Lower leg skin (tissue), 4 donors: ENCODE results near the gene ADAMTS17. TPM values are rescaled to one million over a fixed set of nuclear protein-coding genes. Genes with fewer than 3 reads are reported as not detected.

ENCODE experiments used
- DNase-seq, 2 donors: peaks; one replicate each; pipeline ENCODE4 v3.0.0-alpha.2; 2019; ENCODE audit warnings: low spot score in 2 of 2
- H3K4me3 ChIP-seq: fragments of 200-600 bp; sonication (generic); 2 replicates; pipeline ENCODE4 v1.5.1; 2017; ENCODE audit warnings: mild to moderate bottlenecking, low read depth; ENCODE audit not compliant: poor library complexity, severe bottlenecking
- POLR2A ChIP-seq, 2 donors: fragments of 450-650 bp; IDR thresholded peaks; one replicate each; pipeline ENCODE4 v1.6.1; 2016 to 2017; ENCODE audit warnings: antibody characterized with exemption in 2 of 2, mild to moderate bottlenecking in 1 of 2, moderate library complexity in 1 of 2
- WGBS, 2 donors: methylation state at CpG; one replicate each; pipeline ENCODE4 v1.1.5; 2018; 5-methylcytosine and 5-hydroxymethylcytosine counted together
- intact Hi-C: fragments of 100-400 bp; cut with DNase I; formaldehyde crosslinking; loops from one replicate; pipeline ENCODE4 v1.15.0; 2023; ENCODE audit warnings: low total_unique reads
- total RNA-seq, 4 donors: library from RNA; depleted of rRNA; stranded (reverse); fragments of >200 nt; gene quantifications; one replicate each; pipeline ENCODE4 v1.1.0, GENCODE V29; 2016
- TF ChIP-seq, protein P1 (sequence below), 3 donors: fragments of 450-650 bp; IDR thresholded peaks; one replicate each; pipeline ENCODE4 v1.5.1; 2016; ENCODE audit warnings: antibody characterized with exemption in 3 of 3, mild to moderate bottlenecking in 3 of 3, moderate library complexity in 2 of 3

The ADAMTS17 gene
- total RNA-seq, 4 donors from 2014 or later = 3.5 to 7.8 (median 3.9) TPM

DNA sequence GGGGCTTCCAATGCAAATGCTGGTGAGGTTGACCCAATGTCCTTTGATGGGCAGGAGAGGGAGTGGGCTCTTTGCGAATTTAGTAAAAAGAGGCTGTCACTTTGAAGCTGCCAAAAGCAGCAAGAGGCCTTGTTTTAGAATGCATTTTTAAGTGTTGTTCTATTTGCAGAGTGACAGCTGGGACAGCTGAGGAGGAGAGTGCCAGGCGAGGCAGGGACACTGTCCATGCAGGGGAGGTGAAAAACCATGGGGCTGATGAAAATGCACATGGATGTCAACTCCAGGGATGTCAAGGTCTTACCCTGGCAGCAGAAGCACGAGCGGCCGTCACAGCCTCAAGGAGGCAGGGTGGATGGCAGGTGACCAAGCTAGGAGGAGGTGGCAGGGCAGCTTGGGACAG is 279.8 kb downstream of the ADAMTS17 start:
- WGBS, 2 donors = 71 to 91% methylated on average over 5 of the region's 5 CpGs
- TF ChIP-seq, protein P1, sequence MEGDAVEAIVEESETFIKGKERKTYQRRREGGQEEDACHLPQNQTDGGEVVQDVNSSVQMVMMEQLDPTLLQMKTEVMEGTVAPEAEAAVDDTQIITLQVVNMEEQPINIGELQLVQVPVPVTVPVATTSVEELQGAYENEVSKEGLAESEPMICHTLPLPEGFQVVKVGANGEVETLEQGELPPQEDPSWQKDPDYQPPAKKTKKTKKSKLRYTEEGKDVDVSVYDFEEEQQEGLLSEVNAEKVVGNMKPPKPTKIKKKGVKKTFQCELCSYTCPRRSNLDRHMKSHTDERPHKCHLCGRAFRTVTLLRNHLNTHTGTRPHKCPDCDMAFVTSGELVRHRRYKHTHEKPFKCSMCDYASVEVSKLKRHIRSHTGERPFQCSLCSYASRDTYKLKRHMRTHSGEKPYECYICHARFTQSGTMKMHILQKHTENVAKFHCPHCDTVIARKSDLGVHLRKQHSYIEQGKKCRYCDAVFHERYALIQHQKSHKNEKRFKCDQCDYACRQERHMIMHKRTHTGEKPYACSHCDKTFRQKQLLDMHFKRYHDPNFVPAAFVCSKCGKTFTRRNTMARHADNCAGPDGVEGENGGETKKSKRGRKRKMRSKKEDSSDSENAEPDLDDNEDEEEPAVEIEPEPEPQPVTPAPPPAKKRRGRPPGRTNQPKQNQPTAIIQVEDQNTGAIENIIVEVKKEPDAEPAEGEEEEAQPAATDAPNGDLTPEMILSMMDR (IDR thresholded peaks at IDR 0.05) = no peak
- no peak for TF ChIP-seq POLR2A (IDR thresholded peaks at IDR 0.05)
- no peak for DNase-seq
- intact Hi-C loops = no loop called here
- H3K4me3 ChIP-seq = no peak overlapping the region

DNA sequence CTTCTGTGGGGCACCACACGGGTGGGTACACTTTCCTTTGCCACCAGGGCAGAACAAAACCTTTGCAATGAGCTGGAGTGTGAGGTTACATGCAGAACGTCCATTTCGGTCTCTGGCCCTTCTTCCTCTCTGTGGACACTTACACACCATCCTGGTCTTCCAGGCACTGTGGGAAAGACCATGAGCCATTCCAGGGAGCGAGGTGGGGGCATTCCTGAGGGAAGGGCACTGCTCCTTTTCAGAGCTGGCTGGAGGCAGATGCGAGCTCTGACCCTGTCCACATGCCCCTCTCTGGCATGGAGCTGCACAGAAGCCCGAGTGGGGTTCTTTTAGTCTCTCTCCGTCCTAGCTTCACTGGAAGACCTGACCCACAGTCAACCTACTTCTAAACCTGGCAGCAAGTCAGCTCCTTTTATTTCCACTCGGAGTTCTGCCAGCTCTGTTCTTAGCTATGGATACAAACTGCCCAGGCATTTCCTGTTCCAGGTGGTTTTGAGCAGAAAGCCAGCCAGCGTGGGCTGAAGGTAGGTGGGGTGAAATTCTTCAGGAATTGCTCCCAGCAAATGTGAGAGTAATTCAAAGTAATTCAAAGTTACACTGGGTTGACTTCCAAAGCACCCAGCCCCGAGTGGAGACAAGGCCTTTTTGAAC is 281.4 kb downstream of the ADAMTS17 start:
- WGBS, 2 donors = 53 to 58% methylated on average over 10 of the region's 10 CpGs
- TF ChIP-seq, protein P1 (IDR thresholded peaks at IDR 0.05) = no peak
- no peak for TF ChIP-seq POLR2A (IDR thresholded peaks at IDR 0.05)
- intact Hi-C loops = no loop called here
- no peak overlapping the region for H3K4me3 ChIP-seq
- DNase-seq = no peak

DNA sequence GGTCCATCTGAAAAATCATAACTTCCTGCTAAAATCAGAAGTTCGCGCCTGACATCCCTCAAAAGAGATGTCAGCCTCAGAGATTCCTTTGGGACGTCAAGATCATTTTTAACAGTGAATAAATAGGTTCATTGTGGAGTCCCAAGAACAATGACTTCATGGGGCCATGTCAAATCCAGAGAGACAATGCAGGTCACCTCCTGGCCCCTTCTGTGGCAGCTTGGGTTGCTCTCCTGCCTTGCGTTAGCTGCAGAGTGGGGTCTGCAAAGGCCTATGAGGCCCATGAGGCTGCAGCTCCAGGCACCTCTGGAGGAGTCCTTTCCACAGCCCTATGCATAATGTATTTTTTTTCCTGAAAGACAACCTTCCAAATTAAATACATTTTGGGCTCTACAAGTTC is 282.3 kb downstream of the ADAMTS17 start:
- intact Hi-C loops = no loop called here
- TF ChIP-seq, protein P1 (IDR thresholded peaks at IDR 0.05) = no peak
- no peak for TF ChIP-seq POLR2A (IDR thresholded peaks at IDR 0.05)
- DNase-seq = no peak
- H3K4me3 ChIP-seq = no peak overlapping the region
- WGBS, 2 donors = 98 to 100% methylated on average over 4 of the region's 4 CpGs

DNA sequence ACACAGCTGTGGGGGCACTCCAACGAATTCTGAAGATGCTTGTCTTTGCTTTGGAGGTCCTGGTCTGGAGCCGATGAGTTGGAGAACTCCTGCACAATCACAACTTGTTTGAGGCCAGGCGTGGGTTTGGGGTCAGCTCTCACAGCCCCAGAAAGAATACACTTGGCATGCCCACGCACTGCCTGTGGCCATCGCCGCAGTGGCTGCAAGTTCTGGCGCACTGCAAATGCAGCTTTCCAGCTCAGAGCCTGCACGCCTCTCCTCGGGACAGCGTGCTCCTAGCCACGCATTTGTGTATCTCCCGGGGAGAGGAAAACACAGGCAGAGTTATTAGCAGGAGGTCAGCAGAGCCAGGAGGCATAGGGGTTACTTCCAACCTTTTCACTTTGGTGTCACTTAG is 282.7 kb downstream of the ADAMTS17 start:
- H3K4me3 ChIP-seq = no peak overlapping the region
- no peak for TF ChIP-seq POLR2A (IDR thresholded peaks at IDR 0.05)
- TF ChIP-seq, protein P1 (IDR thresholded peaks at IDR 0.05) = no peak
- WGBS, 2 donors = 88 to 93% methylated on average over 12 of the region's 12 CpGs
- intact Hi-C loops = no loop called here
- DNase-seq = no peak

DNA sequence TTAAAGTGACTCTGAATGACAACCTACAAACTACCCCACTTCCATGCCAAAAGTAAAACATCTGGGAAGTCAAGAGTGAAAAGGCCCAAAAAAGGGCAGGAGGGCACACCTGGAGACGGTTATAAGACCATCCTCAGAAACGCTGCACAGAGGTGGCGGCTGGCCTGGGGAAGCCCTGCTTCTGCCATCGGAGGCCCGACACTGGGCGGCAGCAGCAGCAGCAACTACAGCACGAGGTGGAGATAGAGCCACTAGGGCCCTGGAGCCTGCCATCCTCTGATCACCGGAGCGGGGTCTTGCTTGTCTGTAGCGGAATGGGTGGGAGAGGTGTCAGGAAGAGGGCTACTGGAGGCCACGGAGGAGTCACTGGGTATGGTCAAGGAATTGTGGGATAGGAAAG is 283.3 kb downstream of the ADAMTS17 start:
- intact Hi-C loops = no loop called here
- no peak for TF ChIP-seq POLR2A (IDR thresholded peaks at IDR 0.05)
- TF ChIP-seq, protein P1 (IDR thresholded peaks at IDR 0.05) = no peak
- no peak for DNase-seq
- 92% methylated on average over 11 of the region's 11 CpGs for WGBS, 2 donors
- H3K4me3 ChIP-seq = no peak overlapping the region

DNA sequence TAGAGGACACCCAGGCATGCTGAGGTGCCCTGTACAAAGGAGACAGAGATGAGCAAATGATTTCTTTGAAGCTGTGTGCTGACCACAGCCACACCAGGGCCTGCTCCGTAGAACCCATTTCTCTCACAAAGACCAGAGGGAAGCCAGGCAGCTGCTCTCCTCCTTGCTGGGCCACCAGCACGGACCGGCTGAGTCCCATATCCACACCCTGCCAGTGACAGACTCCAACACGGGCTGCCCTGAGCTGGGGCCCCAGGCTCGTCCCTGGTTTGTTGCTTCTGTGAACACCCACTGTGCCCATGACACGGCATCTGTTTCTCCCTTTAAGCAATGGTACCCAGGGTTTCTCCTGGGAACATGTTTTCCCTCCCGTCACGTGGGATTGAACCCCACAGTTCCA is 284.5 kb downstream of the ADAMTS17 start:
- no peak overlapping the region for H3K4me3 ChIP-seq
- no peak for DNase-seq
- intact Hi-C loops = no loop called here
- TF ChIP-seq, protein P1 (IDR thresholded peaks at IDR 0.05) = no peak
- 92 to 97% methylated on average over 8 of the region's 8 CpGs for WGBS, 2 donors
